GM23338 (cell line): ENCODE measurements around the gene C1QTNF1. TPM values are rescaled to one million over a fixed set of nuclear protein-coding genes. Genes with fewer than 3 reads are reported as not detected.

ENCODE experiments used
- ATAC-seq: fragments of 200-7000 bp; cut with Tn5 transposase; 3 replicates; pipeline ENCODE4 v1.9.1; 2020
- DNase-seq: peaks from one replicate; pipeline ENCODE4 v3.0.0-alpha.2; 2015; ENCODE audit warnings: low spot score
- H2AFZ ChIP-seq: fragments of 200-600 bp; sonication (generic); 2 replicates; pipeline ENCODE4 v1.8.0; 2016; ENCODE audit warnings: antibody characterized with exemption, mild to moderate bottlenecking, moderate library complexity
- H3F3A ChIP-seq: fragments of 200-600 bp; sonication (generic); replicated peaks from 2 replicates; pipeline ENCODE4 v1.8.0; 2017; ENCODE audit warnings: antibody characterized with exemption, mixed run types, low read depth
- H3K27ac ChIP-seq: fragments of 200-600 bp; sonication (generic); 2 replicates; pipeline ENCODE4 v1.6.1; 2016; ENCODE audit warnings: low read depth
- H3K27me3 ChIP-seq: fragments of 200-600 bp; sonication (generic); 2 replicates; pipeline ENCODE4 v1.8.0; 2016; ENCODE audit warnings: mild to moderate bottlenecking, mixed run types, moderate library complexity; ENCODE audit not compliant: insufficient read depth
- H3K36me3 ChIP-seq: fragments of 200-600 bp; sonication (generic); 2 replicates; pipeline ENCODE4 v1.8.0; 2016; ENCODE audit warnings: mild to moderate bottlenecking; ENCODE audit not compliant: insufficient read depth
- H3K4me1 ChIP-seq: fragments of 200-600 bp; sonication (generic); 2 replicates; pipeline ENCODE4 v1.8.0; 2016; ENCODE audit warnings: mild to moderate bottlenecking, moderate library complexity; ENCODE audit not compliant: insufficient read depth
- H3K4me2 ChIP-seq: fragments of 200-600 bp; sonication (generic); 2 replicates; pipeline ENCODE4 v1.7.1; 2017; ENCODE audit warnings: mixed run types
- H3K4me3 ChIP-seq: fragments of 200-600 bp; sonication (generic); 2 replicates; pipeline ENCODE4 v1.6.1; 2016; ENCODE audit warnings: mixed run types
- H3K79me2 ChIP-seq: fragments of 200-600 bp; sonication (generic); replicated peaks from 2 replicates; pipeline ENCODE4 v1.8.0; 2017; ENCODE audit warnings: mild to moderate bottlenecking; ENCODE audit not compliant: insufficient read depth
- H3K9me2 ChIP-seq: fragments of 200-600 bp; sonication (generic); 2 replicates; pipeline ENCODE4 v1.8.0; 2017; ENCODE audit not compliant: insufficient read depth
- H4K20me1 ChIP-seq: fragments of 200-600 bp; sonication (generic); replicated peaks from 2 replicates; pipeline ENCODE4 v1.8.0; 2017; ENCODE audit warnings: mild to moderate bottlenecking; ENCODE audit not compliant: insufficient read depth
- H3K27ac Mint-ChIP-seq: 2 replicates; pipeline ENCODE4 v1.8.0; 2020; ENCODE audit warnings: inconsistent platforms, mild to moderate bottlenecking, moderate library complexity, mixed read lengths
- H3K27me3 Mint-ChIP-seq: 3 replicates; pipeline ENCODE4 v1.8.0; 2022; ENCODE audit warnings: low read depth, mild to moderate bottlenecking, moderate library complexity, mixed read lengths, inconsistent platforms; ENCODE audit not compliant: insufficient read depth, poor library complexity
- H3K36me3 Mint-ChIP-seq: 3 replicates; pipeline ENCODE4 v1.8.0; 2021; ENCODE audit warnings: low read depth, mild to moderate bottlenecking, inconsistent platforms, moderate library complexity, mixed read lengths
- H3K4me1 Mint-ChIP-seq: 3 replicates; pipeline ENCODE4 v1.8.0; 2020; ENCODE audit warnings: mild to moderate bottlenecking, inconsistent platforms, mixed read lengths
- H3K4me3 Mint-ChIP-seq: 3 replicates; pipeline ENCODE4 v1.8.0; 2021; ENCODE audit warnings: moderate library complexity, mild to moderate bottlenecking, inconsistent platforms, mixed read lengths
- H3K9me3 Mint-ChIP-seq: 3 replicates; pipeline ENCODE4 v1.8.0; 2020; ENCODE audit warnings: moderate library complexity, mild to moderate bottlenecking, inconsistent platforms, mixed read lengths
- JUNB ChIP-seq: IDR thresholded peaks from one replicate; pipeline ENCODE4 v1.6.1; 2016; ENCODE audit warnings: antibody characterized with exemption; ENCODE audit not compliant: unreplicated experiment
- POLR2AphosphoS5 ChIP-seq: IDR thresholded peaks from 2 replicates; pipeline ENCODE4 v1.6.1; 2016; ENCODE audit warnings: antibody characterized with exemption, low read depth
- polyA plus RNA-seq: library from polyadenylated mRNA; unstranded; fragments of >200 nt; fragmentation: Nextera tagmentation; extraction: Ambion mirVana; gene quantifications from 2 replicates; pipeline ENCODE4 v1.2.1, GENCODE V29; 2016
- total RNA-seq: library from RNA; depleted of rRNA; stranded (reverse); fragments of >200 nt; shearing (Covaris generic); gene quantifications from 2 replicates; pipeline ENCODE4 v1.2.3, GENCODE V29; 2014
- TF ChIP-seq, protein P1 (sequence below), 2 experiments: fragments of 200-600 bp in 1 of 2; sonication (generic) in 1 of 2; conservative IDR thresholded peaks; 2 replicates each; pipeline versions ENCODE4 v1.5.1 to v1.6.1; 2016 to 2017; ENCODE audit warnings: antibody characterized with exemption in 2 of 2, low read depth in 2 of 2, mild to moderate bottlenecking in 2 of 2, moderate library complexity in 1 of 2
- TF ChIP-seq, protein P2 (sequence below): IDR thresholded peaks from one replicate; pipeline ENCODE4 v1.6.1; 2018; ENCODE audit warnings: antibody characterized with exemption; ENCODE audit not compliant: unreplicated experiment
- TF ChIP-seq, protein P3 (sequence below): IDR thresholded peaks from 2 replicates; pipeline ENCODE4 v1.6.1; 2016; ENCODE audit warnings: antibody characterized with exemption

Gene C1QTNF1
- total and polyA plus RNA-seq, 2 experiments from 2014 or later, result 1.1 to 1.9 TPM

DNA sequence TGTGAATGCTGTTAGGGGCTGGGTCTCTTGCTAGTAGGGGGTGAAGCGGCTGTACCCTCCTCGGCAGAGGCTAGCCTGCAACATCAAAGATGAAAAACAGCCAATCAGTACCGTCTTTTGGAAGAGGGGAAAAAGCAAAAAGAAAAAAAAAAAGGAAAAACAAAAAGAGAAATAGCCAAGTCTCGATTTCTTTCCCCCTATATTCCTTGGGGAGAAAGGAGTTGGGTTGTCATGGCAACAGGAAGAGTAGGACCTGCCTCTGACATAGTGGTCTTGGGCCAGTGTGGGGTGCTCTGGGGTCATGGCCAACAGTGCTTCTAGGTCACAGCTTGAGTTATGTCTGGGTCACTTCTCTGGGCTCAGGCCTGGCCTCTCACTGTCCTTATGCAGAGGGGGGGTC lies 68.6 kb downstream of the C1QTNF1 start (continued):
- TF ChIP-seq, protein P1, sequence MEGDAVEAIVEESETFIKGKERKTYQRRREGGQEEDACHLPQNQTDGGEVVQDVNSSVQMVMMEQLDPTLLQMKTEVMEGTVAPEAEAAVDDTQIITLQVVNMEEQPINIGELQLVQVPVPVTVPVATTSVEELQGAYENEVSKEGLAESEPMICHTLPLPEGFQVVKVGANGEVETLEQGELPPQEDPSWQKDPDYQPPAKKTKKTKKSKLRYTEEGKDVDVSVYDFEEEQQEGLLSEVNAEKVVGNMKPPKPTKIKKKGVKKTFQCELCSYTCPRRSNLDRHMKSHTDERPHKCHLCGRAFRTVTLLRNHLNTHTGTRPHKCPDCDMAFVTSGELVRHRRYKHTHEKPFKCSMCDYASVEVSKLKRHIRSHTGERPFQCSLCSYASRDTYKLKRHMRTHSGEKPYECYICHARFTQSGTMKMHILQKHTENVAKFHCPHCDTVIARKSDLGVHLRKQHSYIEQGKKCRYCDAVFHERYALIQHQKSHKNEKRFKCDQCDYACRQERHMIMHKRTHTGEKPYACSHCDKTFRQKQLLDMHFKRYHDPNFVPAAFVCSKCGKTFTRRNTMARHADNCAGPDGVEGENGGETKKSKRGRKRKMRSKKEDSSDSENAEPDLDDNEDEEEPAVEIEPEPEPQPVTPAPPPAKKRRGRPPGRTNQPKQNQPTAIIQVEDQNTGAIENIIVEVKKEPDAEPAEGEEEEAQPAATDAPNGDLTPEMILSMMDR (conservative IDR thresholded peaks at IDR 0.05; ENCODE audit: low read depth in 2 of 2), result no peak

DNA sequence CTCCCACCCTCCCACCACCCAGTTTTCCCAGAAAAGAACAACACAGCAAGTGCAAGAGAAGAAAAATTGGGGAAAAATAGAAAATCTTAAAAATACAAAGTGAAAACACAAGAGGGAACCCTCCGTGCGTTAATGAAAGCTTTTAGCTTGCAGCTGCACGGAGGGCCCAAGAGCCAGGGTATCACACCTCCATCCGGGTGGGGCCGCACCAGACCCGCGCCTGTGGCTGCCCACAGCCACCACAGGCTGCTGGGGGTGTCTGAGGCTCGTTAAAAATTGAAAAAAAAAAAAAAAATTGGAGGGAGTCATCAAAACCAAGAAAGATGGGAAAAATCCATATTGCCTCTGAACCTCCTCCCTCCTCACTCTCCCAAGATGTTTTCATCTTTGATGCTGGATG lies 69.3 kb downstream of the C1QTNF1 start:
- Mint-ChIP-seq H3K36me3 (peaks cover 3% of the 10 kb centered on the region; the same call in 1 of the 3 replicates), H3K9me3 (no peaks in the 10 kb centered on the region), H3K4me1 (peaks cover 14% of the 10 kb centered on the region), H3K27ac (no peak overlapping the region), H3K4me3 (no peak overlapping the region), H3K27me3 (peaks cover under 1% of the 10 kb centered on the region)
- DNase-seq (no peak), ATAC-seq (no peak)
- no peak overlapping the region for H3K4me2 ChIP-seq
- no peaks in the 10 kb centered on the region for H3K36me3 ChIP-seq
- no peak for TF ChIP-seq POLR2AphosphoS5
- TF ChIP-seq, protein P2, sequence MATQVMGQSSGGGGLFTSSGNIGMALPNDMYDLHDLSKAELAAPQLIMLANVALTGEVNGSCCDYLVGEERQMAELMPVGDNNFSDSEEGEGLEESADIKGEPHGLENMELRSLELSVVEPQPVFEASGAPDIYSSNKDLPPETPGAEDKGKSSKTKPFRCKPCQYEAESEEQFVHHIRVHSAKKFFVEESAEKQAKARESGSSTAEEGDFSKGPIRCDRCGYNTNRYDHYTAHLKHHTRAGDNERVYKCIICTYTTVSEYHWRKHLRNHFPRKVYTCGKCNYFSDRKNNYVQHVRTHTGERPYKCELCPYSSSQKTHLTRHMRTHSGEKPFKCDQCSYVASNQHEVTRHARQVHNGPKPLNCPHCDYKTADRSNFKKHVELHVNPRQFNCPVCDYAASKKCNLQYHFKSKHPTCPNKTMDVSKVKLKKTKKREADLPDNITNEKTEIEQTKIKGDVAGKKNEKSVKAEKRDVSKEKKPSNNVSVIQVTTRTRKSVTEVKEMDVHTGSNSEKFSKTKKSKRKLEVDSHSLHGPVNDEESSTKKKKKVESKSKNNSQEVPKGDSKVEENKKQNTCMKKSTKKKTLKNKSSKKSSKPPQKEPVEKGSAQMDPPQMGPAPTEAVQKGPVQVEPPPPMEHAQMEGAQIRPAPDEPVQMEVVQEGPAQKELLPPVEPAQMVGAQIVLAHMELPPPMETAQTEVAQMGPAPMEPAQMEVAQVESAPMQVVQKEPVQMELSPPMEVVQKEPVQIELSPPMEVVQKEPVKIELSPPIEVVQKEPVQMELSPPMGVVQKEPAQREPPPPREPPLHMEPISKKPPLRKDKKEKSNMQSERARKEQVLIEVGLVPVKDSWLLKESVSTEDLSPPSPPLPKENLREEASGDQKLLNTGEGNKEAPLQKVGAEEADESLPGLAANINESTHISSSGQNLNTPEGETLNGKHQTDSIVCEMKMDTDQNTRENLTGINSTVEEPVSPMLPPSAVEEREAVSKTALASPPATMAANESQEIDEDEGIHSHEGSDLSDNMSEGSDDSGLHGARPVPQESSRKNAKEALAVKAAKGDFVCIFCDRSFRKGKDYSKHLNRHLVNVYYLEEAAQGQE, result no peak
- TF ChIP-seq, protein P3, sequence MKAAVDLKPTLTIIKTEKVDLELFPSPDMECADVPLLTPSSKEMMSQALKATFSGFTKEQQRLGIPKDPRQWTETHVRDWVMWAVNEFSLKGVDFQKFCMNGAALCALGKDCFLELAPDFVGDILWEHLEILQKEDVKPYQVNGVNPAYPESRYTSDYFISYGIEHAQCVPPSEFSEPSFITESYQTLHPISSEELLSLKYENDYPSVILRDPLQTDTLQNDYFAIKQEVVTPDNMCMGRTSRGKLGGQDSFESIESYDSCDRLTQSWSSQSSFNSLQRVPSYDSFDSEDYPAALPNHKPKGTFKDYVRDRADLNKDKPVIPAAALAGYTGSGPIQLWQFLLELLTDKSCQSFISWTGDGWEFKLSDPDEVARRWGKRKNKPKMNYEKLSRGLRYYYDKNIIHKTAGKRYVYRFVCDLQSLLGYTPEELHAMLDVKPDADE, result no peak
- H3K79me2 ChIP-seq, result no peaks in the 10 kb centered on the region
- no peak overlapping the region for H3K4me3 ChIP-seq
- no peak overlapping the region for H2AFZ ChIP-seq
- no peaks in the 10 kb centered on the region for H3K9me2 ChIP-seq
- no peaks in the 10 kb centered on the region for H3K27me3 ChIP-seq
- H3F3A ChIP-seq, result no peaks in the 10 kb centered on the region
- H3K4me1 ChIP-seq, result peaks cover 7% of the 10 kb centered on the region; the same call in 1 of the 2 replicates
- H3K27ac ChIP-seq, result no peak overlapping the region
- no peaks in the 10 kb centered on the region for H4K20me1 ChIP-seq

DNA sequence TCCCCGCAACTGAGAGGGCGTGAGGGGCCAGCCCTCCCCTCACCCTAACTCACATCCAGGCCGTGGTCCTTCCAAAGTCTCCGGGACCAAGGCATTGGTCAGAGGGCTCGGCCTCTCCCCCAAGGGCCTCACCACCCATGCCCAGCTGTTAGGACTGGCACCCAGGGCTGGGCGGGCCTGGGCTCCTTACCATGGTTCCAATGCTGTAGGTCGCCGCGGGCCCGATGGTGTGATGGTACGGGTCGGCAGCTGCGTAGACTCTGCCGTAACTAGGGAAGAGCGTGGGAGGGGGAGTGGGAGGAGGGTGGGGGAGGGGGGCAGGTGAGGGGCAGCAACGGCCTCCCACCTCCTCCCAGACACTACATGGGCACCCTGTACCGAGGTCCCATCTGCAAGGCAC lies 70.3 kb downstream of the C1QTNF1 start:
- peaks cover 15% of the 10 kb centered on the region for H3K4me1 Mint-ChIP-seq
- no peaks in the 10 kb centered on the region for H3K79me2 ChIP-seq
- H3K4me1 ChIP-seq, result peaks cover 8% of the 10 kb centered on the region; the same call in 1 of the 2 replicates
- H2AFZ ChIP-seq, result no peak overlapping the region
- H3K4me3 ChIP-seq, result no peak overlapping the region
- DNase-seq, result no peak
- H3K9me2 ChIP-seq, result no peaks in the 10 kb centered on the region
- H3F3A ChIP-seq, result no peaks in the 10 kb centered on the region
- no peaks in the 10 kb centered on the region for H4K20me1 ChIP-seq
- H3K27me3 ChIP-seq, result no peaks in the 10 kb centered on the region
- H3K9me3 Mint-ChIP-seq, result no peaks in the 10 kb centered on the region
- no peaks in the 10 kb centered on the region for H3K27me3 Mint-ChIP-seq
- H3K27ac Mint-ChIP-seq, result no peak overlapping the region
- no peak overlapping the region for H3K4me2 ChIP-seq
- H3K36me3 ChIP-seq, result no peaks in the 10 kb centered on the region
- no peak overlapping the region for H3K4me3 Mint-ChIP-seq
- H3K36me3 Mint-ChIP-seq, result peaks cover 3% of the 10 kb centered on the region; the same call in 1 of the 3 replicates
- TF ChIP-seq JUNB, result no peak
- TF ChIP-seq, protein P3, result no peak
- no peak overlapping the region for H3K27ac ChIP-seq
- ATAC-seq, result no peak
